K562 (cell line): ENCODE results near the gene COPS6. TPM values are rescaled to one million over a fixed set of nuclear protein-coding genes. Genes with fewer than 3 reads are reported as not detected.

ENCODE experiments used
- ATAC-seq: fragments of 200-7000 bp; cut with Tn5 transposase; 3 replicates; pipeline ENCODE4 v1.9.1; 2020; ENCODE audit warnings: moderate library complexity
- BruUV-seq: library from RNA; stranded (reverse); fragments of 400-500 nt; replicated peaks from 2 replicates; lab custom pipeline; 2021; lab: Mats Ljungman, UMichigan
- CTCF ChIA-PET: fragments of 300-600 bp; formaldehyde crosslinking; extraction: SDS; loops from one replicate; lab custom pipeline; 2021; ENCODE audit warnings: low intra/inter-chr PET ratio; lab: Yijun Ruan, JAX
- POLR2A ChIA-PET: fragments of 300-600, 350-650 bp; sonication (Branson Sonifier 250); formaldehyde crosslinking; extraction: SDS; loops from one replicate; lab custom pipeline; 2021; ENCODE audit warnings: antibody characterized with exemption, inconsistent platforms; lab: Yijun Ruan, JAX
- DNase-seq, 4 experiments: peaks; one replicate each; pipeline versions ENCODE4 v3.0.0 to v3.0.0-alpha.2; 2011 to 2018; ENCODE audit warnings: low spot score in 3 of 4, mixed read lengths in 3 of 4; ENCODE audit errors: extremely low read depth in 1 of 4
- FAIRE-seq: peaks from 2 replicates; lab custom pipeline; 2011; peaks lifted over from hg19 to GRCh38; lab: Jason Lieb, UNC
- H2AFZ ChIP-seq: 2 replicates; pipeline ENCODE4 v1.6.0; 2011; ENCODE audit warnings: low read depth, low read length, control low read depth, inconsistent platforms
- H3K27ac ChIP-seq: fragments of 200-600 bp; 3 replicates; pipeline ENCODE4 v1.8.0; 2011; ENCODE audit warnings: low read depth, mild to moderate bottlenecking, control low read depth, inconsistent platforms, low read length, moderate library complexity, mixed read lengths; ENCODE audit errors: extremely low read depth
- H3K27me3 ChIP-seq, 2 experiments: fragments of 300-600 bp in 1 of 2; 2 replicates in 1 of 2; 3 replicates in 1 of 2; pipeline versions ENCODE4 v1.6.0 to v1.8.0; 2011; ENCODE audit warnings: inconsistent platforms in 2 of 2, low read length in 2 of 2, mild to moderate bottlenecking in 1 of 2, mixed read lengths in 1 of 2, moderate library complexity in 1 of 2; ENCODE audit not compliant: control insufficient read depth in 2 of 2, insufficient read depth in 2 of 2
- H3K36me3 ChIP-seq: fragments of 300-600 bp; 3 replicates; pipeline ENCODE4 v1.8.0; 2011; ENCODE audit warnings: mild to moderate bottlenecking, low read length, inconsistent platforms; ENCODE audit not compliant: control insufficient read depth, insufficient read depth
- H3K4me1 ChIP-seq, 2 experiments: fragments of 200-600 bp in 1 of 2; replicated peaks in 1 of 2; 2 replicates in 1 of 2; 3 replicates in 1 of 2; pipeline versions ENCODE4 v1.5.1 to v1.8.0; 2011; ENCODE audit warnings: inconsistent platforms in 2 of 2, low read length in 2 of 2, mild to moderate bottlenecking in 1 of 2, mixed read lengths in 1 of 2, moderate library complexity in 1 of 2; ENCODE audit not compliant: control insufficient read depth in 2 of 2, insufficient read depth in 2 of 2
- H3K4me2 ChIP-seq: 2 replicates; pipeline ENCODE4 v1.6.1; 2011; ENCODE audit warnings: low read length, control low read depth, inconsistent platforms, mixed read lengths; ENCODE audit not compliant: insufficient read depth
- H3K4me3 ChIP-seq: fragments of 200-600 bp; sonication (generic), shearing (Covaris generic); 2 replicates; pipeline ENCODE4 v1.5.1; 2016; ENCODE audit warnings: control low read depth, inconsistent platforms
- H3K79me2 ChIP-seq: fragments of 200-600 bp; 3 replicates; pipeline ENCODE4 v1.8.0; 2011; ENCODE audit warnings: low read length, inconsistent platforms; ENCODE audit not compliant: control insufficient read depth, insufficient read depth
- H3K9ac ChIP-seq, 2 experiments: 2 replicates each; pipeline versions ENCODE4 v1.6.0 to v1.6.1; 2011; ENCODE audit warnings: low read depth in 2 of 2, low read length in 2 of 2, control low read depth in 1 of 2, inconsistent platforms in 1 of 2, mild to moderate bottlenecking in 1 of 2, mixed read lengths in 1 of 2; ENCODE audit not compliant: insufficient read depth in 1 of 2
- H3K9me1 ChIP-seq: one replicate; pipeline ENCODE4 v1.6.0; 2011; ENCODE audit warnings: inconsistent platforms, mild to moderate bottlenecking, low read length, moderate library complexity; ENCODE audit not compliant: control insufficient read depth, insufficient read depth
- H3K9me3 ChIP-seq: replicated peaks from 2 replicates; pipeline ENCODE4 v1.5.1; 2011; ENCODE audit warnings: low read depth, low read length, inconsistent platforms; ENCODE audit not compliant: control insufficient read depth, insufficient read depth
- H4K20me1 ChIP-seq: replicated peaks from 2 replicates; pipeline ENCODE4 v1.6.1; 2011; ENCODE audit warnings: low read length, inconsistent platforms, mixed read lengths; ENCODE audit not compliant: control insufficient read depth, insufficient read depth
- ARHGAP35 ChIP-seq: fragments of 450-650 bp; IDR thresholded peaks from 2 replicates; pipeline ENCODE4 v1.6.1; 2018; ENCODE audit not compliant: partially characterized antibody
- C11orf30 ChIP-seq: fragments of 450-650 bp; IDR thresholded peaks from 2 replicates; pipeline ENCODE4 v1.6.1; 2016; ENCODE audit warnings: low read depth, mild to moderate bottlenecking
- ELF1 ChIP-seq: fragments of 200-800 bp; sonication (Bioruptor generic); IDR thresholded peaks from 2 replicates; pipeline ENCODE4 v1.6.1; 2016; ENCODE audit warnings: missing genetic modification characterization, missing compliant biosample characterization
- FUS ChIP-seq: fragments of 200-400 bp; formaldehyde crosslinking; optimal IDR thresholded peaks from 2 replicates; pipeline ENCODE3; 2017; ENCODE audit warnings: low read depth, low read length
- KDM5B ChIP-seq: fragments of 200-600 bp; sonication (generic); IDR thresholded peaks from 2 replicates; pipeline ENCODE4 v1.6.1; 2012; ENCODE audit warnings: low read depth, mild to moderate bottlenecking, moderate library complexity, low read length, control low read depth, inconsistent platforms; ENCODE audit not compliant: insufficient replicate concordance
- WGBS: fragments of 100-300 bp; shearing (Covaris generic); methylation state at CpG from one replicate; pipeline ENCODE4 v1.1.6; 2016; ENCODE audit warnings: low coverage, mixed read lengths; ENCODE audit not compliant: insufficient coverage; ENCODE audit errors: missing lambda C conversion rate; 5-methylcytosine and 5-hydroxymethylcytosine counted together
- in situ Hi-C: fragments of 300-500 bp; cut with MboI; formaldehyde crosslinking; loops from 4 replicates; pipeline ENCODE4 v1.15.0; 2018; ENCODE audit warnings: inconsistent platforms, mixed read lengths
- intact Hi-C: fragments of 100-400 bp; cut with micrococcal nuclease; formaldehyde crosslinking; loops from 2 replicates; pipeline ENCODE4 v1.14.2; 2022
- polyA plus RNA-seq, 8 experiments: library from polyadenylated mRNA; depleted of rRNA in 4 of 8; stranded (reverse) in 5 of 8; unstranded in 3 of 8; fragments of >200 nt; fragmentation: Nextera tagmentation in 2 of 8; fragmentation: Illumina TruSeq in 1 of 8; extraction: Ambion mirVana in 2 of 8; extraction: Trizol in 1 of 8; gene quantifications; 2 replicates each; pipeline versions ENCODE4 v1.2.1 to v1.2.3, GENCODE V29; 2011 to 2014; ENCODE audit warnings: inconsistent platforms in 1 of 8, missing spikeins in 1 of 8
- total RNA-seq, 7 experiments: library from RNA; depleted of rRNA in 6 of 7; stranded (reverse); fragments of >200 nt in 6 of 7; fragmentation: Illumina TruSeq in 2 of 7; extraction: Trizol in 2 of 7; gene quantifications; 2 replicates each; pipeline versions ENCODE4 v1.2.1 to v1.2.3, GENCODE V29; 2011 to 2021; ENCODE audit warnings: low replicate concordance in 1 of 7
- TF ChIP-seq, protein P1 (sequence below): sonication (generic); formaldehyde crosslinking; IDR thresholded peaks from 2 replicates; pipeline ENCODE4 v1.8.0; 2022; ENCODE audit warnings: missing genetic modification reagents, mild to moderate bottlenecking, moderate library complexity, borderline replicate concordance

COPS6 gene
- total and polyA plus RNA-seq, 9 of the 15 experiments (the other 6 are each of a cell fraction or from before 2014, with no cell fraction given) = 63.0 to 331 (median 168) TPM

DNA sequence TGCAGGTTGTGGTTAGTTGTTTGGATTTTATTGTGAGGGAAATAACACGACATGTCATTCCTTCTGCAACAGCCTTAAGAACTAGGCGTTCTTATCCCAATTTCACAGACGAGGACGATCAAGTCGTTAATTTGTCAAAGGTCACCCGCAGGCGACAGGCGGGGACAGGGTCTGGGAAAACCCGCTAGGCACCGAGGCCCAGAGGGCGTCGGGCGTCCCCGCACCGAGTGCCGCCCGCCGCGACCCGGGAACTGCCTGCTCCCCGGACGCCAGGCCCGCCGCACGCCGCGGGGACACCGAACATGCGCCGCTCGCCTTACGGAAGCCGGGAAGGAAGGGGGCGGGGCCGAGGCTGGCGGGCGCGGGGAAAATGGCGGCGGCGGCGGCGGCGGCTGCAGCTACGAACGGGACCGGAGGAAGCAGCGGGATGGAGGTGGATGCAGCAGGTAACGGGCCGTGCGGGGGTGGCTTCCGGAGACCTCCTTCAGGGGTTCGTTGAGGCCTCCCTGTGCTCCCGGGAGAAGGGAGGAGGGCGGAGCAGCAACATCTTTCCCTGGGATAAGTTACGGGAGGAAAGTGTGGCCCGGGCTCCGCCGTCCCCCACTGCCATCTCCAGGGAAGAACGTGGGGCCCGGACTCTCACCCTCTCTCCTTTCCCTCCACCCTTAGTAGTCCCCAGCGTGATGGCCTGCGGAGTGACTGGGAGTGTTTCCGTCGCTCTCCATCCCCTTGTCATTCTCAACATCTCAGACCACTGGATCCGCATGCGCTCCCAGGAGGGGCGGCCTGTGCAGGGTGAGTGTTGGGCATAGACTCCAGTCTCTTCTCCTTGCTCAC is at the start of gene COPS6 (continued):
- TF ChIP-seq, protein P1, sequence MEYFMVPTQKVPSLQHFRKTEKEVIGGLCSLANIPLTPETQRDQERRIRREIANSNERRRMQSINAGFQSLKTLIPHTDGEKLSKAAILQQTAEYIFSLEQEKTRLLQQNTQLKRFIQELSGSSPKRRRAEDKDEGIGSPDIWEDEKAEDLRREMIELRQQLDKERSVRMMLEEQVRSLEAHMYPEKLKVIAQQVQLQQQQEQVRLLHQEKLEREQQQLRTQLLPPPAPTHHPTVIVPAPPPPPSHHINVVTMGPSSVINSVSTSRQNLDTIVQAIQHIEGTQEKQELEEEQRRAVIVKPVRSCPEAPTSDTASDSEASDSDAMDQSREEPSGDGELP = peak; percentile 87
- TF ChIP-seq C11orf30 (peak; percentile 83), KDM5B (peak; percentile 87), ELF1 (tag) (peak; percentile 66; the same call in 1 of the 2 replicates)
- TF ChIP-seq, all 486 proteins: peak for 209

DNA sequence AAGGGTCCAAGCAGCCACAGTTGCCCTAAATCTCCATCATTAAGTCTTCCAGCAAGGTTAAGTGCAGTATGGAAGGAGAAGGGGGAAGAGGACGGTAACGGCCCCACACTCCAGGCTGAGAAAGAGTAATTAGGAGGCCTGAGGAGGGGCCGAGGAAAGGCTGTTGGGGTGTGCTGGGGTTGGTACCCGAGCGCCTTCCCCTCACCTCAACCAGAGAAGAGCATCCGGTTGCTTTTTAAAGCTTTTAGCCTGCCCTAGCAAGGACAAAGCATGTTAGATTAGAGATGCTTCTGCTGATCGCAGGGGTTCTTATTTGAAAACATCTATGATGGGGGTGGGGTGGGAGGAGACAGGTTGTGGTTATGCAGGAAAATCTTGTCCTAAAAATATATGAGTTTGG is 48.2 kb upstream of the COPS6 start:
- no peak overlapping the region for H3K4me3 ChIP-seq
- DNase-seq (no peak), FAIRE-seq (no peak), ATAC-seq (no peak)
- no peak overlapping the region for H3K4me2 ChIP-seq
- POLR2A ChIA-PET = interaction anchor here (1.4 kb wide), 1 partner anchor 9 kb away, joined by 6 read pairs; the partner anchor contains the start of gene ZSCAN21
- no peak overlapping the region for H3K27ac ChIP-seq
- intact Hi-C loops = no loop called here
- no TSS peak for BruUV-seq
- no peaks in the 10 kb centered on the region for H3K79me2 ChIP-seq
- H3K4me1 ChIP-seq = no peaks in the 10 kb centered on the region; a peak in 1 of 5 replicates
- TF ChIP-seq FUS (no peak), ARHGAP35 (no peak)
- 64% methylated on average over 7 of the region's 7 CpGs for WGBS
- CTCF ChIA-PET = no interaction called here
- in situ Hi-C loops = no loop called here
- no peaks in the 10 kb centered on the region for H3K9me1 ChIP-seq
- H3K36me3 ChIP-seq = peaks cover 10% of the 10 kb centered on the region; the same call in 2 of the 3 replicates
- no peak overlapping the region for H3K9ac ChIP-seq
- no peaks in the 10 kb centered on the region for H3K9me3 ChIP-seq
- no peak overlapping the region for H2AFZ ChIP-seq
- H4K20me1 ChIP-seq = no peaks in the 10 kb centered on the region
- no peaks in the 10 kb centered on the region for H3K27me3 ChIP-seq
